Keratinocyte (primary cell): ENCODE results near the gene MRPL9.

ENCODE experiments used
- EZH2 ChIP-seq: IDR thresholded peaks from one replicate; pipeline ENCODE4 v1.6.1; 2012; ENCODE audit warnings: inconsistent platforms, mild to moderate bottlenecking, low read length, moderate library complexity
- TF ChIP-seq, protein P1 (sequence below), 3 experiments: IDR thresholded peaks in 1 of 3; conservative IDR thresholded peaks in 1 of 3; optimal IDR thresholded peaks in 1 of 3; 2 replicates in 2 of 3; 3 replicates in 1 of 3; pipeline versions ENCODE3 to v1.5.1; 2011; ENCODE audit warnings: low read length in 3 of 3, mild to moderate bottlenecking in 3 of 3, moderate library complexity in 2 of 3, control low read depth in 1 of 3, inconsistent platforms in 1 of 3; ENCODE audit not compliant: insufficient read depth in 2 of 3; ENCODE audit errors: extremely low read depth in 1 of 3

DNA sequence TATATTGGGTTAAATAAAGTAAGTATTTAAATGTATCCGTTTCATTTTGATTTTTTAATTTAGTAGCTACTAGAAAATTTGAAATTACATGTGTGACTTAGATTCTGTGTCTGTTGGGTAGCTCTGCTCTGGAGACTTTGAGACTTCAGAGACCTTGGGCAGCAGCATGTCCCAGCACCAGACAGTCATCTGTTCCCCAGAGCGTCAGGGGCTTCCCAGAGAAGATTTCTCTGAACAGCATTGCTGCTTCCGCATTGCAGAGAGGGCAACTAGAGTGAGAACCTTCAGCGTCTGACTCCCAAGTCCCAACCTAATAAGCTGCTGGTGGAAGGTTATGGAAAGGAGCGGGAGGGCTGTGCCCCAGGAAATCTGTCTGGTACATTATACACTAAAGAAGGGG is 35.3 kb upstream of the MRPL9 start:
- TF ChIP-seq, protein P1, sequence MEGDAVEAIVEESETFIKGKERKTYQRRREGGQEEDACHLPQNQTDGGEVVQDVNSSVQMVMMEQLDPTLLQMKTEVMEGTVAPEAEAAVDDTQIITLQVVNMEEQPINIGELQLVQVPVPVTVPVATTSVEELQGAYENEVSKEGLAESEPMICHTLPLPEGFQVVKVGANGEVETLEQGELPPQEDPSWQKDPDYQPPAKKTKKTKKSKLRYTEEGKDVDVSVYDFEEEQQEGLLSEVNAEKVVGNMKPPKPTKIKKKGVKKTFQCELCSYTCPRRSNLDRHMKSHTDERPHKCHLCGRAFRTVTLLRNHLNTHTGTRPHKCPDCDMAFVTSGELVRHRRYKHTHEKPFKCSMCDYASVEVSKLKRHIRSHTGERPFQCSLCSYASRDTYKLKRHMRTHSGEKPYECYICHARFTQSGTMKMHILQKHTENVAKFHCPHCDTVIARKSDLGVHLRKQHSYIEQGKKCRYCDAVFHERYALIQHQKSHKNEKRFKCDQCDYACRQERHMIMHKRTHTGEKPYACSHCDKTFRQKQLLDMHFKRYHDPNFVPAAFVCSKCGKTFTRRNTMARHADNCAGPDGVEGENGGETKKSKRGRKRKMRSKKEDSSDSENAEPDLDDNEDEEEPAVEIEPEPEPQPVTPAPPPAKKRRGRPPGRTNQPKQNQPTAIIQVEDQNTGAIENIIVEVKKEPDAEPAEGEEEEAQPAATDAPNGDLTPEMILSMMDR (optimal IDR thresholded peaks at IDR 0.05 in 1 of 3, IDR thresholded peaks at IDR 0.05 in 1 of 3, conservative IDR thresholded peaks at IDR 0.05 in 1 of 3; ENCODE audit: extremely low read depth in 1 of 3, insufficient read depth in 2 of 3, low read length in 3 of 3), result no peak
- TF ChIP-seq EZH2, result no peak
